ENCODE data around the gene RBPJ.
"Not testable (repeated sequence)": the region's sequence is repeated elsewhere in the genome, so short reads cannot be mapped to it uniquely, and the experiment has no call there.

RBPJ gene

GRCh38 chr4:26302031-26302899 is 18.5 kb upstream of the RBPJ start:
- DNase-seq: no peak

GRCh38 chr4:26303008-26303407 is 17.8 kb upstream of the RBPJ start:
- no peak for DNase-seq

- no peak for DNase-seq
Observed at GRCh38 chr4:26307037-26307800, 13.6 kb upstream of the RBPJ start.

GRCh38 chr4:26308568-26308967 is 12.2 kb upstream of the RBPJ start:
- DNase-seq: no peak

- DNase-seq: no peak
Observed at GRCh38 chr4:26310264-26310663, 10.6 kb upstream of the RBPJ start.

- DNase-seq: no peak
Observed at GRCh38 chr4:26311633-26312032, 9.2 kb upstream of the RBPJ start.

- not testable (repeated sequence) for DNase-seq
Observed at GRCh38 chr4:26315316-26315932, 5.4 kb upstream of the RBPJ start.

- DNase-seq: no peak
Observed at GRCh38 chr4:26317766-26318165, 3.0 kb upstream of the RBPJ start.

GRCh38 chr4:26319467-26319948 is 1.3 kb upstream of the RBPJ start:
- peak; percentile 95 for DNase-seq

GRCh38 chr4:26319949-26320537 is 771 bp upstream of the RBPJ start:
- DNase-seq: no peak

GRCh38 chr4:26321373-26322221 is 783 bp downstream of the RBPJ start:
- no peak for DNase-seq

- DNase-seq: no peak
Observed at GRCh38 chr4:26322346-26322745, 1.5 kb downstream of the RBPJ start.

- DNase-seq: no peak
Observed at GRCh38 chr4:26323821-26324220, 3.0 kb downstream of the RBPJ start.

GRCh38 chr4:26325191-26325590 is 4.4 kb downstream of the RBPJ start:
- no peak for DNase-seq

- DNase-seq: no peak
Observed at GRCh38 chr4:26326791-26327190, 6.0 kb downstream of the RBPJ start.

- no peak for DNase-seq
Observed at GRCh38 chr4:26330186-26330787, 9.5 kb downstream of the RBPJ start.

GRCh38 chr4:26330946-26331345 is 10.1 kb downstream of the RBPJ start:
- DNase-seq: no peak

- no peak for DNase-seq
Observed at GRCh38 chr4:26331380-26331950, 10.7 kb downstream of the RBPJ start.

- no peak for DNase-seq
Observed at GRCh38 chr4:26334366-26334765, 13.6 kb downstream of the RBPJ start.

- DNase-seq: no peak
Observed at GRCh38 chr4:26337612-26338011, 16.8 kb downstream of the RBPJ start.

- no peak for DNase-seq
Observed at GRCh38 chr4:26342328-26343037, 21.7 kb downstream of the RBPJ start.

All from NCI-H1048 (cell line).